Epithelial cell of proximal tubule (primary cell): Measurements from ENCODE around the gene SLC4A1AP. TPM values are rescaled to one million over a fixed set of nuclear protein-coding genes. Genes with fewer than 3 reads are reported as not detected.
"Not testable (repeated sequence)": the region's sequence is repeated elsewhere in the genome, so short reads cannot be mapped to it uniquely, and the experiment has no call there.

Experiments used
- DNase-seq: peaks from one replicate; pipeline ENCODE4 v3.0.0-alpha.2; 2011; ENCODE audit warnings: low read depth
- H3K4me3 ChIP-seq: 2 replicates; pipeline ENCODE4 v1.5.1; 2011; ENCODE audit warnings: low read depth, mild to moderate bottlenecking, low read length
- total RNA-seq: library from RNA; depleted of rRNA; stranded (reverse); fragments of >200 nt; gene quantifications from 2 replicates; pipeline ENCODE4 v1.2.3, GENCODE V29; 2015
- TF ChIP-seq, protein P1 (sequence below): conservative IDR thresholded peaks from 2 replicates; pipeline ENCODE4 v1.5.1; 2012; ENCODE audit warnings: low read depth, mild to moderate bottlenecking, low read length

Gene SLC4A1AP
- total RNA-seq, 1 donor from 2014 or later = 34.7 TPM

DNA sequence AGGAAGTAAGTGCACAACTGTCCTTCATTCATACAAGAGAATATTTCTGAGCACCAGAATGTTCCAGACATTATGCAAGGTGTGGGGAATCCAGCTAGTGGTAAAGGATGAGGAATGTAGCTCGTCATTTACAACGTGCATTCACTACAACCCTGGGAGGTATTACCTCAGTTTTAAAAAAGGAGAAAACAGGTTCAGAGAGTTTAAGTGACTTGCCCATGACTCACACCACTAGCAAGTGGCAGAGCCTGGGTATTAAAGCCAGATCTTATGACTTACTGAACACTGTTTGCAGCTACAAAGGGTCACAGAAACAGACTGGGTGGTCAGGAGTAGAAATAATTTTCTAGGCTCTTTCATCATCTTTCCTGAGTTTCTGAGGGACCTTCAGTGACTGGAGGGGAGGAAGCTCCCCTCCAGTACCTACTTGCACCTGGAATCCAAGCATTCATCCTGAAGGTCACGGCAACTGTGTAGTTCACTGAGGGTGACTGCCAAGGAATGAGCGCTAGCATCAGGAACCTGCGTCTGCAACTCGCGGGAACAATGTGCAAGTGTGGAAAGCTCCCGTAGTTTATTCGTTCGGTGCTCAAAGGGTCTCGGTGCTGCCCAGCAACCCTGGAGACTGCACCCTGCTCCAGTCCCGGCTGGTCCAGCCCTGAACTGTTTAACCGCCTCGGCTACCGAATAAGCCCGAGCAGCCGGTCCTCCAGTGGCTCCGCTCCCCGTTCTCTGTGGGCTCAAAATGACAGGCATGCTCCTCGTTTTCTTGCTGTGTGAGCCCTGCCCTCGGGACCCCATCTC lies 35.5 kb upstream of the SLC4A1AP start:
- TF ChIP-seq, protein P1, sequence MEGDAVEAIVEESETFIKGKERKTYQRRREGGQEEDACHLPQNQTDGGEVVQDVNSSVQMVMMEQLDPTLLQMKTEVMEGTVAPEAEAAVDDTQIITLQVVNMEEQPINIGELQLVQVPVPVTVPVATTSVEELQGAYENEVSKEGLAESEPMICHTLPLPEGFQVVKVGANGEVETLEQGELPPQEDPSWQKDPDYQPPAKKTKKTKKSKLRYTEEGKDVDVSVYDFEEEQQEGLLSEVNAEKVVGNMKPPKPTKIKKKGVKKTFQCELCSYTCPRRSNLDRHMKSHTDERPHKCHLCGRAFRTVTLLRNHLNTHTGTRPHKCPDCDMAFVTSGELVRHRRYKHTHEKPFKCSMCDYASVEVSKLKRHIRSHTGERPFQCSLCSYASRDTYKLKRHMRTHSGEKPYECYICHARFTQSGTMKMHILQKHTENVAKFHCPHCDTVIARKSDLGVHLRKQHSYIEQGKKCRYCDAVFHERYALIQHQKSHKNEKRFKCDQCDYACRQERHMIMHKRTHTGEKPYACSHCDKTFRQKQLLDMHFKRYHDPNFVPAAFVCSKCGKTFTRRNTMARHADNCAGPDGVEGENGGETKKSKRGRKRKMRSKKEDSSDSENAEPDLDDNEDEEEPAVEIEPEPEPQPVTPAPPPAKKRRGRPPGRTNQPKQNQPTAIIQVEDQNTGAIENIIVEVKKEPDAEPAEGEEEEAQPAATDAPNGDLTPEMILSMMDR = no peak
- DNase-seq = peak; percentile 98
- peak overlapping the region; percentile 94 for H3K4me3 ChIP-seq

DNA sequence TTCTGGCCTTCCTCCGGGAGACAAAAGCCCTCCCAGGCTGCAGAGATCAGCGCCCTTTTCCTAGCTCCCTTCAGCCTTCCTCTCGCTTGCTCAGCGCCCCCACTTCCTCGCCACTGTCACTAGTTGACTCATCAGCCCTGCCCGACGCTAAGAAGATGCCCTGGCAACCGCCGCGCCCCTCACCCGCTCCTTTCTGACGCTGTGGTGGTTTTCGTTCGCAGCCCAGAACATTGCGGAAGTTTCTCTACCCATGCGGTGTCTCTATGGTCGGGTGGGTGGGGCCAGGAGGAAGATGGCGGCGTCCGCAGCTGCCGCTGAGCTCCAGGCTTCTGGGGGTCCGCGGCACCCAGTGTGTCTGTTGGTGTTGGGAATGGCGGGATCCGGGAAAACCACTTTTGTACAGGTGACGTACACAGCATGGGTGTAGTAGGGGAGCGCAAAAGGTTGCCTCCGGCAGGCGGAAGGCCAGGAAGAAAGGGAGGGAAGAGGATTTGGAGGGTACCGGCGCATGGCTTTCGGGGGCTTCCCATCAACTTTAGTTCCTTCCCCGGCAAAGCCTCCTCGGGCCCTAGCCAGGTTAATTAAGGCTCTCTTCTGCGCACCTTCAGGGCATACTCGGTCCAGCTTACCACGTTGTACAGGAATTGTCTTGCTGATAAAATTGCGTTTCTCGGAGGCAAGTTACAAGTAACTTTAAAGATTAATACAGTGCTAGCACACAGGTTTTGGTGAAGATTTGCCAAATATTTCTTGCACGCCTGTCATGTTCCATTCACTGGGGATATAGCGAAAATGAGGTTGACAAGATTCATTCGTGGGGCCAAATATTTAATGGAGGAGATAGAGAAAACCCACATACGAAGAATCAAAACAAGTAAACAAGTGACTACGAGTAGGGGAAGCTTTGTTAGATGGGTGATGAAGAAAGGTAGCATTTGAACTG lies 34.7 kb upstream of the SLC4A1AP start, which contains the start of the genes CCDC121 and GPN1:
Gene CCDC121, minus strand, starts transcription at position 246 of the 943 bp plus-strand sequence. CDS start 1,213 bp downstream, outside the sequence.
Gene GPN1, plus strand, starts transcription at position 284 of the 943 bp plus-strand sequence. Its CDS starts 9 bp downstream, at position 293.
- TF ChIP-seq, protein P1 = no peak
- peak within 1 kb of the TSS; percentile 94 for H3K4me3 ChIP-seq
- peak; percentile 56 for DNase-seq

DNA sequence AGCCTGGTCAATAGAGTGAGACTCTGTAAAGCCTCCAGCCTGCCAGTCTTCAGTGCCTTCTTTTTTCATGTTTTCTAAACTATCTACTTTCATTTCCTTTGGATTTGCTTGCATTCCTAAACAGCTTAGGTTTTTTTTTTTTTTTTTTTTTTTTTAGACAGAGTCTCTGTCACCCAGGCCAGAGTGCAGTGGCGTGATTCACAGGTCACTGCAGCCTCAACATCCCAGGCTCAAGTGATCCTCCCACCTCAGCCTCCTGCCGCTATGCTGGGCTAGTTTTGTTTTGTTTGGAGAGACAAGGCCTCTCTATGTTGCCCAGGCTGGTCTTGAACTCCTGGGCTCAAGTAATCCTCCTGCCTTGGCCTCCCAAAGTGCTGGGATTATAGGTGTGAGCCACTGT lies 33.4 kb upstream of the SLC4A1AP start:
- DNase-seq, H3K4me3 ChIP-seq: not testable (repeated sequence)

DNA sequence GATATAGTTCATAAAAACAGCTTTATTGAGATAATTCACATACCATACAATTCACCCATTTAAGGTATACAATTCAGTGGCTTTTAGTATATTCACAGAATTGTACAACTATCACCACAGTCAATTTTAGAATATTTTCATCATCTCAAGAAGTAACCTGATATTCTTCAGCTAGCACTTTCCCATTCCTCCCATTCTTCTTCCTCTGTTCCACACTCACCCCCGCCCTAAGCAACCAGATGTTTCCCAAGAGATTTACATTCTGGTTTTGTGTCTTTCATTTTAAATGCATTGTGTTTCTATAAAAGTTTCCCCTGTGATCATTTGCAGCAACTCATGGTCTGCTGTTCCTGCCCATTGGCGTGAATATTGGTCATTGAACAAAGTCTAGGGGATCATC lies 29.4 kb upstream of the SLC4A1AP start:
- TF ChIP-seq, protein P1 = no peak
- DNase-seq = no peak
- no peak overlapping the region for H3K4me3 ChIP-seq

DNA sequence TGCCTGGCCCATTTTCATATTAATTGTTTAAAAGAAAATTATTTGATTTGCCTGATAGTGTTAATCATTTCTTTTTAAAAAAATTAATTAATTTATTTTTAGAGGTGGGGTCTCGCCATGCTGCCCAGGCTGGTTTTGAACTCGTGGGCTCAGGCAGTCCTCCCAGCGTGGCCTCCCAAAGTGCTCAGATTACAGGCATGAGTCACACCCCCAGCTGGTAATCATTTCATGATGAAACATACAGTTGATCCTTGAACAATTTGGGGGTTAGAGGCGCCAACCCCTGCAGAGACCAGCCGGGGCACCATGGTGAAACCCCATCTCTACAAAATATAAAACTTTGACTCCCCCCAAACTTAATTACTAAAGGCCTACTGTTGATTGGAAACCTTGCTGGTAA lies 26.9 kb upstream of the SLC4A1AP start:
- TF ChIP-seq, protein P1 = no peak
- no peak for DNase-seq
- no peak overlapping the region for H3K4me3 ChIP-seq

DNA sequence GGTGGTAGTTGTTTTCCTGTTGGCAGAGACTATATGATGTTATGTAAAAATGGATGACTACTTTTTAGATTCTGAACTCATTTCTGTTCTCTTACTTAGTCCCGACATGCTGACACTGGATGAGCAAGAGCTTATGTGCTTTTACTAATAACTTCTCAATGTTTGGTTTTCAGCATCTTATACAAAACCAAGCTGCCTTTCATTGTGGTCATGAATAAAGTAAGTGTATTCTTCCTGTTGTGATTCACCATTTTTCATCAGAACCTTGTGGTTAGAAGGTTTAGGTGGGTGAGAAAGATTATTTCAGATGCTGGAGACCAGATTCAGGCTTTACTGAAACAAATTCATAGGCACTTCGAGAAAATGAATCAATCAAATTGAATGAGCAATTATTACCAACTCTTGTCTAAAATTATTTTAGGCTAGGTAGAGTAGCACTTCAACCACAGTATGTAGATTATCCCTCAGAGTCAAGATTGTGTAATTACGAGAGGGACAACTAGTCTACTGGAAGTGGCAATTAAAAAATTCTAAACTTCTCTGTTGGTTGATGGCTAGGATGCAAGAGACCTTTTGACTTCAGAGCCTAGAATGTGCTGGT lies 25.6 kb upstream of the SLC4A1AP start:
- DNase-seq = no peak
- TF ChIP-seq, protein P1 = no peak
- H3K4me3 ChIP-seq = no peak overlapping the region

DNA sequence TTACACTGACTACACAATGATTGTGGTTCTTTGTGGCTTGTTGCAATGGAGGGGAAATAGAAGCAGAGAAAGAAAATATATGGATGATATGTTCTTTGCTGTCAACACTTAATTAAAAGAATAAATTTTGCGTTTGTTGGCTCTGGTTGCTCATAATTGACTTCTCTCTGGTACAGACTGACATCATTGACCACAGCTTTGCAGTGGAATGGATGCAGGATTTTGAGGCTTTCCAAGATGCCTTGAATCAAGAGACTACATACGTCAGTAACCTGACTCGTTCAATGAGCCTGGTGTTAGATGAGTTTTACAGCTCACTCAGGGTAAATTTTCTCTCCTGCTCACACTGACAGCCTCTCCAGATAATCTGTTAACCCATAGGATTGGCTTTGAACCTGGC lies 25.0 kb upstream of the SLC4A1AP start:
- H3K4me3 ChIP-seq = no peak overlapping the region
- TF ChIP-seq, protein P1 = no peak
- no peak for DNase-seq
